ENCODE measurements around the gene EXOSC5. TPM values are rescaled to one million over a fixed set of nuclear protein-coding genes. Genes with fewer than 3 reads are reported as not detected.

Gene EXOSC5
- total and polyA plus RNA-seq, 8 donors: 10.7 to 33.7 (median 14.5) TPM

DNA sequence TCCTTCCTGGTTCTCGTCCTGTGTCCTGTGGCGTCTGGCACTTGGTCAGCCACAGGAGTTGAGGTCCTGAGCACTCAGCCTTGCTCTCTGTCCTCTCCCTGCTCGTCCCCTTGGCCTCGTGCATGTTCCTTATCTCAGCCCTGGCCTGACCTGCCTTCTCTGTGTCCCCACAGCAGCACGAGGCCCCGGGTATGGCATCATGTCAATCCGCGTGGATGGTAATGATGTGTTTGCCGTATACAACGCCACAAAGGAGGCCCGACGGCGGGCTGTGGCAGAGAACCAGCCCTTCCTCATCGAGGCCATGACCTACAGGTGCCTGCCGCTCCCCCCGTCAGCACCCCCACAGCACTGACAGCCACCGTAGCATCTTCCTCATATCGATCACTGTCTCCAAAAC is 25.3 kb upstream of the EXOSC5 start:
- peak in 1 of 6 donors; percentile 42 for DNase-seq
- Histone ChIP-seq H3K4me3 (no peak overlapping the region), H3K9me3 (no peaks in the 10 kb centered on the region), H3K27me3 (no peaks in the 10 kb centered on the region), H3K4me1 (no peaks in the 10 kb centered on the region), H3K27ac (no peak overlapping the region), H3K36me3 (peaks cover 4 to 63% (median 40%) of the 10 kb centered on the region in 3 donors)
- 87 to 90% methylated on average over 18 of the region's 18 CpGs for WGBS, 2 donors
- no peak for ATAC-seq
- intact Hi-C loops (cut with DNase I): no loop called here
- no peak for FAIRE-seq
- no peak for TF ChIP-seq CTCF (IDR thresholded peaks at IDR 0.05)

- no peak overlapping the region for H3K27ac ChIP-seq
- DNase-seq: peak in 1 of 6 donors; percentile 46
These were observed 24.8 kb upstream of the EXOSC5 start for GRCh38 chr19:41421973-41422372.

DNA sequence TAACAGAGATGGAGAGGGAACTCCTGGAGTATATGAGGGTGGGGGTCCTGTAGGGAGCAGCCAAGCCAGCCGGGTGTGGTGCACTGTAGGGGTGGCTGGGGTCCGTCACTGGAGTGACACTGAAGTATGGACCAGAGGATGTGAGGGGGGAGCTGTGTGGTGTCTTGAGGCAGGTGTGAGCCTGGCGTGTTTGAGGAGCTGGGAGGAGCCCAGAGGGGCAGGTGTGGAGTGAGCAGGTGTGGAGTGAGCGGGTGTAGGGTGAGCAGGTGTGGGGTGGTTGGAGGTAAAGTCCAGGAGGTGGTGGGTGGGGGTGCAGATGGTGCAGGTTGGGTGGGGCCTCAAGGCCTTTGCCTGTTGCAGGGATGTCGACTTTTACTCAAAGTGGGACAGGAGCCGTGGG is 24.2 kb upstream of the EXOSC5 start:
- Histone ChIP-seq H3K27ac (no peak overlapping the region), H3K4me3 (no peak overlapping the region), H3K9me3 (no peaks in the 10 kb centered on the region), H3K27me3 (no peaks in the 10 kb centered on the region), H3K36me3 (peaks cover 4 to 66% (median 40%) of the 10 kb centered on the region in 3 donors), H3K4me1 (no peaks in the 10 kb centered on the region)
- ATAC-seq (no peak), DNase-seq (peak in 1 of 6 donors; percentile 46), FAIRE-seq (no peak)
- no peak for TF ChIP-seq CTCF (IDR thresholded peaks at IDR 0.05)
- 83 to 84% methylated on average over 6 of the region's 6 CpGs for WGBS, 2 donors
- intact Hi-C loops (cut with DNase I): no loop called here

More at GRCh38 chr19:41421973-41422372, 24.8 kb upstream of the EXOSC5 start:
- FAIRE-seq (no peak), ATAC-seq (no peak)
- Histone ChIP-seq H3K9me3 (no peaks in the 10 kb centered on the region), H3K4me3 (no peak overlapping the region), H3K27me3 (no peaks in the 10 kb centered on the region), H3K4me1 (no peaks in the 10 kb centered on the region), H3K36me3 (peaks cover 4 to 63% (median 40%) of the 10 kb centered on the region in 3 donors)
- no peak for TF ChIP-seq CTCF (IDR thresholded peaks at IDR 0.05)
- 94 to 96% methylated on average over 20 of the region's 20 CpGs for WGBS, 2 donors
- intact Hi-C loops (cut with DNase I): no loop called here

DNA sequence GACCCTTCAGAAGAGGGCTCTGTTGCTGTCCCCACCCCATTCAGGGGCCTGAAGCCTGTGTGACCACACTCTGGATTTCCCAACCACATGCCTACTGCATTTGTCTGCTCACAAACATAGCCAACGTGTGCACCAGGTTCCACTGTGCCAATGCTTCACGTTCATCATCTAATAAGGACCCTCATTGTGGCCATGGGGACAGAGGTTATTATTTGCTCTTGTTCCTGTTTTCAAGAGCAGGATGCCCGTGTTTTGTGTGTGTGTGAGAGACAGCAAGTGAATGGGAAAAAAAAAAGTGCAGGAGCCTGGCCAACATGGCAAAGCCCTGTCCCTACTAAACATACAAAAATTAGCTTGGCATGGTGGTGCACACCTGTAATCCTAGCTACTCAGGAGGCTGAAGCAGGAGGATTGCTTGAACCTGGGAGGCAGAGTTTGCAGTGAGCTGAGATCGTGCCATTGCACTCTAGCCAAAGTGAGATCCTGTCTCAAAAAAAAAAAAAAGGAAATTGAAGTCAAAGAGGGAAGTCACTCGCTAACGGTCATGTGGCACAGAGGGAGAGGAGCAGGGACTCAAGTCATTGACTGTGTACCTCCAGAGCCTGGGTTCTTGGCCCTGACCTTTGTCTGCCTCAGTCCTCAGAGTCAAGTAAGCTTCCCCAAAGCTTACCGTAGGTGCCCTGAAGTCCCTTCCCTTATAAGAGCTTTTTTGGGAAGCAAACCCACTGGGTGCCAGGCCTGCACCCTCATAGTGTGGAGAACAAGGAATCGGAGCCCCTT is 23.1 kb upstream of the EXOSC5 start:
- no peak overlapping the region for H3K4me3 ChIP-seq
- no peak for TF ChIP-seq CTCF (IDR thresholded peaks at IDR 0.05)
- H3K27me3 ChIP-seq: no peaks in the 10 kb centered on the region
- H3K36me3 ChIP-seq: peaks cover 4 to 62% (median 38%) of the 10 kb centered on the region in 3 donors
- WGBS, 2 donors: 79 to 80% methylated on average over 8 of the region's 8 CpGs
- H3K9me3 ChIP-seq: no peaks in the 10 kb centered on the region
- ATAC-seq (peak in 2 of 4 donors; percentile 34 to 72), FAIRE-seq (no peak), DNase-seq (no peak)
- intact Hi-C loops (cut with DNase I): no loop called here
- H3K27ac ChIP-seq: peak overlapping the region in 1 of 4 donors; percentile 33
- no peaks in the 10 kb centered on the region for H3K4me1 ChIP-seq

GRCh38 chr19:41416194-41416674 is 19.1 kb upstream of the EXOSC5 start:
- Histone ChIP-seq H3K27me3 (no peaks in the 10 kb centered on the region), H3K9me3 (no peaks in the 10 kb centered on the region), H3K4me1 (no peaks in the 10 kb centered on the region), H3K27ac (no peak overlapping the region), H3K4me3 (no peak overlapping the region), H3K36me3 (peaks cover 4 to 51% (median 23%) of the 10 kb centered on the region in 3 donors)
- TF ChIP-seq CTCF (IDR thresholded peaks at IDR 0.05): no peak
- no peak for FAIRE-seq
- peak in 2 of 4 donors; percentile 19 to 49 for ATAC-seq
- peak in 1 of 6 donors; percentile 47 for DNase-seq
- WGBS, 2 donors: 93 to 95% methylated on average over 12 of the region's 12 CpGs
- intact Hi-C loops (cut with DNase I): no loop called here

All from pancreas (tissue), 10 donors.